Measurements from ENCODE around the gene MEGF8. TPM values are rescaled to one million over a fixed set of nuclear protein-coding genes. Genes with fewer than 3 reads are reported as not detected.

Gene MEGF8
- total RNA-seq, 1 experiment from 2014 or later = 7.7 TPM

GRCh38 chr19:42400404-42400803 lies 75.0 kb downstream of the MEGF8 start:
- intact Hi-C loops (cut with micrococcal nuclease) = no loop called here
- Histone ChIP-seq H3K36me3 (ENCODE audit: low read depth, low read length) (no peaks in the 10 kb centered on the region), H4K20me1 (ENCODE audit: low read length) (no peaks in the 10 kb centered on the region), H3K27ac (ENCODE audit: low read length) (no peak overlapping the region), H3K27me3 (ENCODE audit: low read length) (no peaks in the 10 kb centered on the region), H3K9ac (ENCODE audit: low read length) (no peak overlapping the region), H3K4me3 (ENCODE audit: low read length) (no peak overlapping the region), H3K4me2 (ENCODE audit: low read length) (no peak overlapping the region), H2AFZ (ENCODE audit: low read length) (no peak overlapping the region), H3K4me1 (ENCODE audit: insufficient read depth, low read length) (peaks cover 17% of the 10 kb centered on the region), H3K79me2 (ENCODE audit: low read length) (peaks cover 9% of the 10 kb centered on the region), H3K9me2 (replicated peaks; ENCODE audit: low read length) (no peaks in the 10 kb centered on the region), H3F3A (ENCODE audit: low read length, unreplicated experiment) (no peaks in the 10 kb centered on the region), H3K9me3 (ENCODE audit: low read length) (no peaks in the 10 kb centered on the region)
- ChIA-PET CTCF (no interaction called here), POLR2A (ENCODE audit: unreplicated experiment) (no interaction called here)
- ATAC-seq (no peak), DNase-seq (no peak)
- BruUV-seq (replicated peaks) = no TSS peak
- TF ChIP-seq CTCF (conservative IDR thresholded peaks at IDR 0.05; ENCODE audit: low read depth, low read length) = no peak
- no peak for TF ChIP-seq EZH2phosphoT487 (IDR thresholded peaks at IDR 0.05; ENCODE audit: borderline replicate concordance, low read length)
- no peak for TF ChIP-seq EZH2 (IDR thresholded peaks at IDR 0.05; ENCODE audit: low read length, unreplicated experiment)

- CTCF ChIA-PET = interaction anchor here (0.5 kb wide), 1 partner anchor 667 kb away, joined by 8 read pairs; no protein-coding TSS in a partner anchor
- POLR2A ChIA-PET (ENCODE audit: unreplicated experiment) = no interaction called here
- DNase-seq (peak; percentile 77), ATAC-seq (peak; percentile 51)
- BruUV-seq (replicated peaks) = no TSS peak
- TF ChIP-seq EZH2phosphoT487 (IDR thresholded peaks at IDR 0.05; ENCODE audit: borderline replicate concordance, low read length) (no peak), CTCF (conservative IDR thresholded peaks at IDR 0.05; ENCODE audit: low read depth, low read length) (peak; percentile 76), EZH2 (IDR thresholded peaks at IDR 0.05; ENCODE audit: low read length, unreplicated experiment) (no peak)
- H3K27ac ChIP-seq (ENCODE audit: low read length) = no peak overlapping the region
- no peaks in the 10 kb centered on the region for H3F3A ChIP-seq (ENCODE audit: low read length, unreplicated experiment)
- H3K4me2 ChIP-seq (ENCODE audit: low read length) = peak overlapping the region; percentile 92
- peak overlapping the region; percentile 81 for H2AFZ ChIP-seq (ENCODE audit: low read length)
- H3K36me3 ChIP-seq (ENCODE audit: low read depth, low read length) = no peaks in the 10 kb centered on the region
- no peaks in the 10 kb centered on the region for H3K9me2 ChIP-seq (replicated peaks; ENCODE audit: low read length)
- H3K27me3 ChIP-seq (ENCODE audit: low read length) = no peaks in the 10 kb centered on the region
- H3K9ac ChIP-seq (ENCODE audit: low read length) = peak overlapping the region; percentile 59
- peaks cover 9% of the 10 kb centered on the region for H3K4me1 ChIP-seq (ENCODE audit: insufficient read depth, low read length)
- intact Hi-C loops (cut with micrococcal nuclease) = no loop called here
- H4K20me1 ChIP-seq (ENCODE audit: low read length) = no peaks in the 10 kb centered on the region
- no peaks in the 10 kb centered on the region for H3K9me3 ChIP-seq (ENCODE audit: low read length)
- H3K4me3 ChIP-seq (ENCODE audit: low read length) = peak overlapping the region; percentile 80
- H3K79me2 ChIP-seq (ENCODE audit: low read length) = peaks cover 9% of the 10 kb centered on the region
These were observed 76.2 kb downstream of the MEGF8 start for GRCh38 chr19:42401365-42402303.
